ENCODE results near the gene RHBDF2.
A peak's percentile ranks its signal among the peaks of the same experiment; 100 is the strongest.
"Not testable (repeated sequence)": the region's sequence is repeated elsewhere in the genome, so short reads cannot be mapped to it uniquely, and the experiment has no call there.

The RHBDF2 gene

DNA sequence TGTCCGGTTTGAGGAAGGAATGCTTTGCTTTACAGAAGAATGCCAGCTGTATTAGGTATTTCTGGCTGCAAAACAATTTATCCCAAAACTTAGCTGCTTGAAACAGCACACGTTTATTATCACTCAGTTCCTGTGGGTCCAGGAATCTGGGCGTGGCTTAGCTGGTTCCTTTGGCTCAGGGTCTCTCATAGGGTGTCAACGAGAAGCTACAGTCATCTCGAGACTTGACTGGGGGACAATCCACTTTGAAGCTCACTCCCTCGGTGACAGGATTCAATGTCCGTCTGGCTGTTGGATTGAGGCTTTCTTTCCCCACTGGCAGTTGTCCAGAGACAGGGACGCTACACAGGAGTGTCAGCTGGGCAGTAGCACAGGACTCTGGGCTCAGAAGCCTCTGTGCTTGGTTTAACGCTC lies 9.6 kb upstream of the RHBDF2 start:
- TF ChIP-seq, protein P1, sequence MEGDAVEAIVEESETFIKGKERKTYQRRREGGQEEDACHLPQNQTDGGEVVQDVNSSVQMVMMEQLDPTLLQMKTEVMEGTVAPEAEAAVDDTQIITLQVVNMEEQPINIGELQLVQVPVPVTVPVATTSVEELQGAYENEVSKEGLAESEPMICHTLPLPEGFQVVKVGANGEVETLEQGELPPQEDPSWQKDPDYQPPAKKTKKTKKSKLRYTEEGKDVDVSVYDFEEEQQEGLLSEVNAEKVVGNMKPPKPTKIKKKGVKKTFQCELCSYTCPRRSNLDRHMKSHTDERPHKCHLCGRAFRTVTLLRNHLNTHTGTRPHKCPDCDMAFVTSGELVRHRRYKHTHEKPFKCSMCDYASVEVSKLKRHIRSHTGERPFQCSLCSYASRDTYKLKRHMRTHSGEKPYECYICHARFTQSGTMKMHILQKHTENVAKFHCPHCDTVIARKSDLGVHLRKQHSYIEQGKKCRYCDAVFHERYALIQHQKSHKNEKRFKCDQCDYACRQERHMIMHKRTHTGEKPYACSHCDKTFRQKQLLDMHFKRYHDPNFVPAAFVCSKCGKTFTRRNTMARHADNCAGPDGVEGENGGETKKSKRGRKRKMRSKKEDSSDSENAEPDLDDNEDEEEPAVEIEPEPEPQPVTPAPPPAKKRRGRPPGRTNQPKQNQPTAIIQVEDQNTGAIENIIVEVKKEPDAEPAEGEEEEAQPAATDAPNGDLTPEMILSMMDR (IDR thresholded peaks at IDR 0.05): no peak

DNA sequence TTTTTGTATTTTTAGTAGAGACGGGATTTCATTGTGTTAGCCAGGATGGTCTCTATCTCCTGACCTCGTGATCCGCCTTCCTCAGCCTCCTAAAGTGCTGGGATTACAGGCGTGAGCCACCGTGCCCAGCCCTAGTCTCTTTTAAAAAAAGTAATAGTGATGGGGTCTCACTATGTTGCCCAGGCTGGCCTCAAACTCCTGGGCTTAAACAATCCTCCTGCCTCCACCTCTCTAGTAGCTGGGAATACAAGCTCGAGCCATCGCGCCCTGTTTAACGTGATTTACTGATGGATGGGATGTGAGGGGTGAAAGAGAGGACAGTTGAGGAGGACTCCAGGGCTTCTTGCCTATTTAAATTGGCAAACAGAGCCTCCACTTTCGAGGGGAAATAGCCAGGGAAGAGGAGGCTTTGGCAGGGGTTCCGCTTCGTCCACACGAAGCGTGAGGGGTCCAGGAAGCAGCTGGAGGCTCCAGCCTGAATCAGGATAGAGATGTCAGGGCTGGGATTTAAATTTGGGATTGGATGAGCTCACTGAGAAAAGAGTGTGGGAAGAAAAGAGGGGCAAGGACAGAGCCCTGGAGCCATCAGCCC lies 7.3 kb upstream of the RHBDF2 start:
- not testable (repeated sequence) for H3K4me3 ChIP-seq (ENCODE audit: low read depth in 1 of 2, low read length in 1 of 2); H3K36me3 ChIP-seq; H3K27ac ChIP-seq; H3K27me3 ChIP-seq; H3K9me3 ChIP-seq
- H3K4me1 ChIP-seq (ENCODE audit: control insufficient read depth in 1 of 2, insufficient read depth in 1 of 2, low read depth in 1 of 2, low read length in 1 of 2): peaks cover 24 to 31% of the 10 kb centered on the region in 2 experiments

More for the DNA sequence above, 9.6 kb upstream of the RHBDF2 start:
- peaks cover 27 to 32% of the 10 kb centered on the region in 2 experiments for H3K4me1 ChIP-seq (ENCODE audit: control insufficient read depth in 1 of 2, insufficient read depth in 1 of 2, low read depth in 1 of 2, low read length in 1 of 2)
- peak overlapping the region; percentile 75 for H3K27ac ChIP-seq
- H3K9me3 ChIP-seq: no peaks in the 10 kb centered on the region
- H3K27me3 ChIP-seq: no peaks in the 10 kb centered on the region
- no peak overlapping the region for H3K4me3 ChIP-seq (ENCODE audit: low read depth in 1 of 2, low read length in 1 of 2)
- H3K36me3 ChIP-seq: no peaks in the 10 kb centered on the region

DNA sequence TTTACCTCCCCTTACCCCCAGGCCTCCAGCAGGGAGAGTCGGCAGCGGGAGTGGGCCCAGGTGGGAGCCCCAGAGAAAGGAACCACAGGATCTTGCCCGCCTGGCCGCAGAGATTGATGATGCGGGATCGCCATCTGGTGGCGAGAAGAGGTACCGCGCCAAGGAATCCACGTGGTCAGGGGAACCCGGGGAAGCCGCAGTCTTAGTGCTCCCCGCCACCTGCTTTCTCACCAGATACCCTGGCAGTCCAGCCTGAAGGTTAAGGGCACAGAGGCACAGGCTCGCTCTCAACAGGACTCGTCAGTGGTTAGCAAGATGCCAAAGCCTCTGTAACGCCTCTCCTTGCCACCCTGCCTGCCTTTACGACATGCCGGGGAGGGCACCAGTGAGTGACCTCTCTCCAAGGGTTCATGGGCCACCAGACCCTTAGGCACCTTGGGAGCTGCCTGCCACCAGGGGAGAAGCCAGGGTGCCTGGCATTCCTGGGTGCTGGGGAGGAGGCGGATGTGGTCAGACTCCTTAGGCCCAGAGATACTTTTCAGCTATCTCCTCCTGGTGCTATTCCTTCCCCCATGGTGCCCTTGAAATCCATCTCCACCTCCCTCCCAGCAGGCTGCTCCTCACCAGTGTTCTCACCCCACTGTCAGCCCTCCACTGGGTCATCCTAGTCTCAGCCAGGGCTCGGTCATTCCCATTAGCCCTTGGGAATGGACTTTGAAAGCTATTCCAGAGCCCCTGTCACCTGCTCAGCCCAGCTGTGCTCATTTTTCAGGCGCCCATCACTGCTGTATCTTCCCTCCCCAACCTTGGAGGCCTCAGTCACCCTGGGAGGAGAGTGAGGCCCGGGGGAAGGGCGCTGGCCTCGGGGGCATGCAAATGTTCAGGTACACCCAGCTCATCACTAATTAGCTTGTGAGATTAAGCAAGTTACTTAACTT lies 5.5 kb upstream of the RHBDF2 start:
- Histone ChIP-seq H3K9me3 (no peaks in the 10 kb centered on the region), H3K4me1 (ENCODE audit: control insufficient read depth in 1 of 2, insufficient read depth in 1 of 2, low read depth in 1 of 2, low read length in 1 of 2) (peaks cover 29 to 40% of the 10 kb centered on the region in 2 experiments), H3K27ac (no peak overlapping the region), H3K4me3 (ENCODE audit: low read depth in 1 of 2, low read length in 1 of 2) (no peak overlapping the region), H3K36me3 (no peaks in the 10 kb centered on the region), H3K27me3 (no peaks in the 10 kb centered on the region)
- TF ChIP-seq, protein P1 (IDR thresholded peaks at IDR 0.05): peak; percentile 97

DNA sequence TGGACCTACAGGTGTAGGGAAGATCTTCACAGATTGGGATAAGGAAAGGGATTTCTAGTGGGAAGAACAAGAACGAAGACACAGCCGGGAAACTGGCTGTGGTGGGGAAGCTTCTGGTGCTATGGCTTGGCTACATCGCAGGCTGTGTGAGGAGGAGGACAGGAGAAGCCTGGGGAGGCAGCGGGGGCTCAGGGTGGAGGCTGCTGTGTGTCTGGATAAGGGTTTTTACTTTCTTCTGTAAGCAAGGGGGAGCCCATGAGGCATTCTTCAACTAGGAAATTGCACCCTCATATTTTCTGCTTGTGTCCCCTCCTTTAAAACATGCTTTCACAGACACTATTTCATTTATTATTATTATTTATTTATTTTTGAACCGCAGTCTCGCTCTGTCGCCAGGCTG lies 2.9 kb upstream of the RHBDF2 start:
- Histone ChIP-seq H3K27ac (no peak overlapping the region), H3K9me3 (no peaks in the 10 kb centered on the region), H3K36me3 (no peaks in the 10 kb centered on the region), H3K27me3 (no peaks in the 10 kb centered on the region), H3K4me1 (ENCODE audit: control insufficient read depth in 1 of 2, insufficient read depth in 1 of 2, low read depth in 1 of 2, low read length in 1 of 2) (peaks cover 40 to 57% of the 10 kb centered on the region in 2 experiments), H3K4me3 (ENCODE audit: low read depth in 1 of 2, low read length in 1 of 2) (no peak overlapping the region)
- TF ChIP-seq, protein P1 (IDR thresholded peaks at IDR 0.05): no peak

DNA sequence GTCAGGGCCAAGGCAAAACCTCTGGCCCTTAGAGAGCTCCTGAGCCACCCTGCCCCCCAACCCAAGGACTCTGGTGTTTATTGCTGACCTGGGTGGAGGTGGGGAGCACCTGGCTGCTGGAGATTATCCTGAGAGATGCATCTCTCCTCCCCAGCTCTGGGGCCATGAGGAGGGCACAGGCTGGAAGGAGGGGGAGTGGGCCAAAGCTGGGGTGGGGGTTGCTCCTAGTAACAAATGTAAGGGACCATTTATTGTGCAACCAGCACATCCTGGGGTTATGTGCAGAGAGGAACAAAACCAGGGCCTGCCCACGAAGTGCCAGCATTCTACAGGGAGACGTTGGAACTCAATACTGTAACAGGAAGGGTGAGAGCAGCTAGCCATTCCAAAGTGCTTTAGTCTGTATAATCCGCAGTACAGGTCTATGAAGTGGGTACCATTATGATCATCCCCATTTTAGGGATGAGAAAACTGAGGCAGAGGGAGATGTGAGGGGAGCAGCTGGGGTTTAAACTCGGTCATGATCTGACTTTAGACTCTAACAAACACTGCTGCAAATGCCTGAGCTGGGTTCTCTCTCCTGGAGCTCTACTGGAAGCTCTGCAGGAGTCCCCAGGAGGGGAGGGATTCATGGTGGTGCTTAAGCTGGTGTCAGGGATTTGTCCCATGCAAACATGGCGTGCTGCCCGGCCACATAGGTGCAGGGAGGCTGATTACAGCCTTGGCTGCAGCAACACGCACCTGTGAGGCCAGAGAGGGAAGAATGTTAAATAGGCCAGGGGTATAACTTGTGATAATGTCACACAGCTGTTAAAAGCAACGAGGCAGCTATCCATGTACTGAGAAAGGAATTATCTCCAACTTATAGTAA lies 1.4 kb upstream of the RHBDF2 start:
- H3K36me3 ChIP-seq: no peaks in the 10 kb centered on the region
- TF ChIP-seq, protein P1 (IDR thresholded peaks at IDR 0.05): no peak
- H3K4me3 ChIP-seq (ENCODE audit: low read depth in 1 of 2, low read length in 1 of 2): peak overlapping the region in 1 of 2 experiments; percentile 86
- H3K27ac ChIP-seq: peak overlapping the region; percentile 90
- peaks cover 49 to 65% of the 10 kb centered on the region in 2 experiments for H3K4me1 ChIP-seq (ENCODE audit: control insufficient read depth in 1 of 2, insufficient read depth in 1 of 2, low read depth in 1 of 2, low read length in 1 of 2)
- no peaks in the 10 kb centered on the region for H3K27me3 ChIP-seq
- H3K9me3 ChIP-seq: no peaks in the 10 kb centered on the region
